ENCODE results near the gene KRT80. TPM values are rescaled to one million over a fixed set of nuclear protein-coding genes. Genes with fewer than 3 reads are reported as not detected.

Gene KRT80
- total and polyA plus RNA-seq, 2 donors (not counting 3 experiments of a cell fraction or from before 2014, with no cell fraction given): 13.6 to 23.7 TPM

GRCh38 chr12:52213564-52214420 is 22.0 kb upstream of the KRT80 start:
- Histone ChIP-seq H3K36me3 (ENCODE audit: control insufficient read depth in 2 of 2, extremely low read depth in 1 of 2, insufficient read depth in 2 of 2, low read length in 2 of 2) (no peaks in the 10 kb centered on the region), H2AFZ (ENCODE audit: low read depth, low read length) (no peak overlapping the region), H4K20me1 (replicated peaks; ENCODE audit: control insufficient read depth, extremely low read depth, insufficient read depth, low read length) (no peaks in the 10 kb centered on the region), H3K27ac (ENCODE audit: insufficient read depth, low read depth, low read length) (no peak overlapping the region), H3K9me1 (replicated peaks; ENCODE audit: control insufficient read depth, extremely low read depth, insufficient read depth, low read length) (no peaks in the 10 kb centered on the region), H3K9me3 (replicated peaks; ENCODE audit: control insufficient read depth, insufficient read depth, low read length) (no peaks in the 10 kb centered on the region), H3K9ac (replicated peaks; ENCODE audit: extremely low read depth, insufficient read depth, low read length) (no peak overlapping the region), H3K4me2 (ENCODE audit: insufficient read depth, low read length) (no peak overlapping the region), H3K4me1 (ENCODE audit: control insufficient read depth, extremely low read depth, insufficient read depth, low read length) (peaks cover 33% of the 10 kb centered on the region), H3K4me3 (replicated peaks in 1 of 3; ENCODE audit: insufficient read depth in 1 of 3, low read depth in 1 of 3, low read length in 3 of 3) (no peak overlapping the region), H3K79me2 (ENCODE audit: control insufficient read depth, insufficient read depth, low read length) (no peaks in the 10 kb centered on the region), H3K27me3 (ENCODE audit: control insufficient read depth in 2 of 2, insufficient read depth in 2 of 2, low read length in 2 of 2) (no peaks in the 10 kb centered on the region)
- DNase-seq (ENCODE audit: low read depth, low spot score) (peak; percentile 90), FAIRE-seq (peak; percentile 92)
- CTCF ChIA-PET: interaction anchor here (0.6 to 8.1 kb wide), 25 partner anchors 8 to 114 kb away, joined by 3 to 138 read pairs (median 6); partner anchors contain the start of gene KRT80
- intact Hi-C loops (cut with micrococcal nuclease) (loop anchor here (1.0 to 10.0 kb wide), 7 partner anchors 21 to 661 kb away; partner anchors contain the start of gene KRT80), dilution Hi-C loops (cut with MboI; ENCODE audit: extremely low pct_ligation_motif_present, low sequenced_read_pairs) (no loop called here)
- no TSS peak for BruUV-seq (replicated peaks)
- TF ChIP-seq MYC (IDR thresholded peaks at IDR 0.05; ENCODE audit: low read depth, low read length) (no peak), POLR2AphosphoS5 (IDR thresholded peaks at IDR 0.05; ENCODE audit: insufficient read depth, low read depth, low read length) (peak; percentile 46), MAX (IDR thresholded peaks at IDR 0.05; ENCODE audit: insufficient read depth, insufficient read length) (no peak), FOS (IDR thresholded peaks at IDR 0.05; ENCODE audit: borderline replicate concordance, insufficient read depth, low read length) (no peak), CTCF (IDR thresholded peaks at IDR 0.05; ENCODE audit: extremely low read depth in 1 of 2, insufficient read depth in 1 of 2, low read depth in 1 of 2, low read length in 2 of 2) (peak; percentile 100)
- POLR2A ChIA-PET: interaction anchor here (1.2 kb wide), 1 partner anchor 14 kb away, joined by 3 read pairs; no protein-coding TSS in a partner anchor

All from endothelial cell of umbilical vein (primary cell).